Liver (tissue), 9 donors: ENCODE measurements around the gene RAB5A. TPM values are rescaled to one million over a fixed set of nuclear protein-coding genes. Genes with fewer than 3 reads are reported as not detected.

Source experiments
- DNase-seq: peaks from one replicate; pipeline ENCODE4 v3.0.0-alpha.2; 2017; ENCODE audit warnings: low spot score
- H3K27ac ChIP-seq, 2 donors: one replicate each; pipeline ENCODE4 v1.7.0; 2013; ENCODE audit warnings: inconsistent platforms in 2 of 2, low read length in 2 of 2, control low read depth in 1 of 2, low read depth in 1 of 2, mild to moderate bottlenecking in 1 of 2
- H3K27me3 ChIP-seq, 4 donors: one replicate each; pipeline versions ENCODE4 v1.6.1 to v1.7.0; 2013; ENCODE audit warnings: low read length in 3 of 4, inconsistent platforms in 1 of 4, mild to moderate bottlenecking in 1 of 4, moderate library complexity in 1 of 4; ENCODE audit not compliant: control insufficient read depth in 4 of 4, insufficient read depth in 4 of 4
- H3K36me3 ChIP-seq, 4 donors: one replicate each; pipeline versions ENCODE4 v1.6.1 to v1.7.0; 2013; ENCODE audit warnings: low read length in 3 of 4, mild to moderate bottlenecking in 3 of 4, low read depth in 1 of 4, moderate library complexity in 1 of 4; ENCODE audit not compliant: control insufficient read depth in 4 of 4, insufficient read depth in 3 of 4
- H3K4me1 ChIP-seq, 4 donors: one replicate each; pipeline versions ENCODE4 v1.6.1 to v1.7.0; 2013; ENCODE audit warnings: low read length in 3 of 4, mild to moderate bottlenecking in 3 of 4, moderate library complexity in 1 of 4; ENCODE audit not compliant: control insufficient read depth in 4 of 4, insufficient read depth in 4 of 4
- H3K4me3 ChIP-seq, 3 donors: one replicate each; pipeline versions ENCODE4 v1.6.1 to v1.7.0; 2013; ENCODE audit warnings: low read length in 3 of 3, control low read depth in 1 of 3, low read depth in 1 of 3, mild to moderate bottlenecking in 1 of 3
- H3K9ac ChIP-seq, 2 donors: one replicate each; pipeline ENCODE4 v1.7.0; 2013; ENCODE audit warnings: low read length in 2 of 2, mild to moderate bottlenecking in 2 of 2, moderate library complexity in 2 of 2, control low read depth in 1 of 2, low read depth in 1 of 2
- H3K9me3 ChIP-seq, 4 donors: one replicate each; pipeline versions ENCODE4 v1.6.1 to v1.7.0; 2013; ENCODE audit warnings: low read length in 3 of 4; ENCODE audit not compliant: control insufficient read depth in 4 of 4
- FOXA2 ChIP-seq: IDR thresholded peaks from 2 replicates; pipeline ENCODE4 v1.6.1; 2016; ENCODE audit warnings: antibody characterized with exemption
- GABPA ChIP-seq, 2 donors: IDR thresholded peaks in 1 of 2; conservative IDR thresholded peaks in 1 of 2; 2 replicates each; pipeline ENCODE4 v1.6.1; 2016; ENCODE audit warnings: antibody characterized with exemption in 2 of 2, mild to moderate bottlenecking in 1 of 2, moderate library complexity in 1 of 2
- HNF4A ChIP-seq, 2 donors: conservative IDR thresholded peaks; 2 replicates each; pipeline ENCODE4 v1.6.1; 2016; ENCODE audit warnings: antibody characterized with exemption in 2 of 2, mild to moderate bottlenecking in 2 of 2
- HNF4G ChIP-seq: IDR thresholded peaks from 2 replicates; pipeline ENCODE4 v1.6.1; 2016; ENCODE audit warnings: antibody characterized with exemption
- JUND ChIP-seq, 2 donors: IDR thresholded peaks; 2 replicates each; pipeline ENCODE4 v1.6.1; 2016; ENCODE audit warnings: antibody characterized with exemption in 2 of 2
- MAX ChIP-seq: IDR thresholded peaks from 2 replicates; pipeline ENCODE4 v1.6.1; 2016; ENCODE audit warnings: antibody characterized with exemption
- NR2F2 ChIP-seq: IDR thresholded peaks from 2 replicates; pipeline ENCODE4 v1.6.1; 2016; ENCODE audit warnings: antibody characterized with exemption
- RAD21 ChIP-seq, 2 donors: IDR thresholded peaks; 2 replicates each; pipeline ENCODE4 v1.6.1; 2016; ENCODE audit warnings: antibody characterized with exemption in 2 of 2, mild to moderate bottlenecking in 2 of 2
- TAF1 ChIP-seq: conservative IDR thresholded peaks from 2 replicates; pipeline ENCODE4 v1.6.1; 2016; ENCODE audit warnings: antibody characterized with exemption, mild to moderate bottlenecking
- YY1 ChIP-seq: IDR thresholded peaks from 2 replicates; pipeline ENCODE4 v1.6.1; 2016; ENCODE audit warnings: antibody characterized with exemption, mild to moderate bottlenecking
- ZBTB33 ChIP-seq: IDR thresholded peaks from 2 replicates; pipeline ENCODE4 v1.6.1; 2016; ENCODE audit warnings: antibody characterized with exemption
- WGBS: extraction: QIAGEN DNeasy Blood & Tissue Kit; methylation state at CpG from one replicate; pipeline ENCODE4 v1.1.7; 2013; 5-methylcytosine and 5-hydroxymethylcytosine counted together
- polyA plus RNA-seq, 2 donors: library from polyadenylated mRNA; stranded (reverse) in 1 of 2; unstranded in 1 of 2; fragments of 200-250 nt in 1 of 2; fragments of >200 nt in 1 of 2; fragmentation: Nextera tagmentation in 1 of 2; extraction: Ambion mirVana in 1 of 2; gene quantifications; one replicate each; pipeline versions ENCODE4 v1.2.1 to v1.2.3, GENCODE V29; 2013 to 2015
- total RNA-seq, 2 donors: library from RNA; depleted of rRNA; stranded (reverse); fragments of >200 nt; gene quantifications; one replicate each; pipeline ENCODE4 v1.2.3, GENCODE V29; 2014
- TF ChIP-seq, protein P1 (sequence below): fragments of 150-350 bp; IDR thresholded peaks from 2 replicates; pipeline ENCODE4 v1.5.1; 2017; ENCODE audit warnings: improper control_type of control experiment, low read depth, low read length; ENCODE audit not compliant: missing input control
- donor health status: healthy.
- donor health status: healthy.
- donor health status: healthy.
- donor health status: healthy.
- donor health status: healthy.

The RAB5A gene
- total and polyA plus RNA-seq, 4 donors: 15.2 to 37.9 (median 25.9) TPM

- peak; percentile 37 for DNase-seq
- 23% methylated on average over 26 of the region's 26 CpGs for WGBS
- peaks cover 3 to 19% (median 15%) of the 10 kb centered on the region in 4 donors for H3K4me1 ChIP-seq
- TF ChIP-seq HNF4G (no peak), TAF1 (no peak), YY1 (no peak), RAD21 (IDR thresholded peaks at IDR 0.05) (no peak), FOXA2 (no peak), ZBTB33 (no peak), NR2F2 (peak; percentile 1), HNF4A (conservative IDR thresholded peaks at IDR 0.05) (no peak)
- TF ChIP-seq, protein P1, sequence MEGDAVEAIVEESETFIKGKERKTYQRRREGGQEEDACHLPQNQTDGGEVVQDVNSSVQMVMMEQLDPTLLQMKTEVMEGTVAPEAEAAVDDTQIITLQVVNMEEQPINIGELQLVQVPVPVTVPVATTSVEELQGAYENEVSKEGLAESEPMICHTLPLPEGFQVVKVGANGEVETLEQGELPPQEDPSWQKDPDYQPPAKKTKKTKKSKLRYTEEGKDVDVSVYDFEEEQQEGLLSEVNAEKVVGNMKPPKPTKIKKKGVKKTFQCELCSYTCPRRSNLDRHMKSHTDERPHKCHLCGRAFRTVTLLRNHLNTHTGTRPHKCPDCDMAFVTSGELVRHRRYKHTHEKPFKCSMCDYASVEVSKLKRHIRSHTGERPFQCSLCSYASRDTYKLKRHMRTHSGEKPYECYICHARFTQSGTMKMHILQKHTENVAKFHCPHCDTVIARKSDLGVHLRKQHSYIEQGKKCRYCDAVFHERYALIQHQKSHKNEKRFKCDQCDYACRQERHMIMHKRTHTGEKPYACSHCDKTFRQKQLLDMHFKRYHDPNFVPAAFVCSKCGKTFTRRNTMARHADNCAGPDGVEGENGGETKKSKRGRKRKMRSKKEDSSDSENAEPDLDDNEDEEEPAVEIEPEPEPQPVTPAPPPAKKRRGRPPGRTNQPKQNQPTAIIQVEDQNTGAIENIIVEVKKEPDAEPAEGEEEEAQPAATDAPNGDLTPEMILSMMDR: peak; percentile 11
- peak overlapping the region; percentile 45 to 75 for H3K9ac ChIP-seq
- no peaks in the 10 kb centered on the region for H3K9me3 ChIP-seq
- peak overlapping the region; percentile 99 for H3K27ac ChIP-seq
- peak overlapping the region; percentile 88 to 92 (median 90) for H3K4me3 ChIP-seq
- no peaks in the 10 kb centered on the region for H3K27me3 ChIP-seq
- H3K36me3 ChIP-seq: peaks cover 0 to 2% (median 0%) of the 10 kb centered on the region in 4 donors
Measured at GRCh38 chr3:19945969-19946831, 697 bp upstream of the RAB5A start.

DNA sequence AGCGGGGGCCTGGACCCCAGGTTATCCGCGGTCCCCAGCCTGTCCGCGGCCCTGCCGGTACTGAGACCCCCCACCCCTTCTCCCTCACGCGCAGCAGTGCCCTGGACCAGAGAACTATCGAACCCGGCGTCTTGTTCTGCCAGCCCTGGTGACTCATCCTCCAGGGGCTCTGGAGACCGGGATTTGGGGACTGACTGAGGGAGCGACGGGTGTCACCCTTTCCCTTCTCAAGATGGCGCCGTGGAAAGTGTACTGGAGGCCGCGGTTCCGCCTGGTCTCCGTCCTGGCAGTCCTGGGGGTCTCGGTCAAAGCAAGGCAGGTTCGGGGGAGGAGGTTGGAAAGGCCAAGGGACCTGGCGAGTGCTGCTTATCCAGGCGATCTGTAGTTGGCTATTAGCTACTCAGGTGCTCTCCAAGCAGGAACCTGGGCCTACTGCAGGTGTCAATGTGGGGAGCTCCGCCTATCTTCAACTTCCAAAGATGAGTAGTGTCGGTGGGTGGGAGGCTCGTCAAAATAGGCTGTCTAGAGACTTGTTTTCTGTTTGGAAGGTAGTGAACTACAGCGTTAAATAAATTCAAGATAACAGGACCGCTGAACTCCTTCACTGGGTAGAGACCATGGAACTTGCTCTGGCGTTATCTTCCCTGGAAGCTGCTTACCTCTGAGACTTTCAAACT lies 790 bp downstream of the RAB5A start:
- Histone ChIP-seq H3K9ac (peak overlapping the region; percentile 88 to 97), H3K36me3 (peaks cover 0 to 14% (median 6%) of the 10 kb centered on the region in 4 donors), H3K27ac (peak overlapping the region; percentile 99), H3K4me1 (peaks cover 3 to 20% (median 15%) of the 10 kb centered on the region in 4 donors), H3K27me3 (no peaks in the 10 kb centered on the region), H3K9me3 (no peaks in the 10 kb centered on the region), H3K4me3 (peak overlapping the region; percentile 90 to 100 (median 92))
- under 1% methylated on average over 30 of the region's 30 CpGs for WGBS
- TF ChIP-seq GABPA (IDR thresholded peaks at IDR 0.05 in 1 of 2, conservative IDR thresholded peaks at IDR 0.05 in 1 of 2) (no peak), JUND (IDR thresholded peaks at IDR 0.05) (peak in 1 of 2 donors; percentile 64), YY1 (peak; percentile 96)
- peak; percentile 76 for DNase-seq

- peak overlapping the region; percentile 88 to 97 for H3K9ac ChIP-seq
- no peaks in the 10 kb centered on the region for H3K27me3 ChIP-seq
- 3% methylated on average over 2 of the region's 2 CpGs for WGBS
- no peak for DNase-seq
- no peak for TF ChIP-seq MAX
- H3K27ac ChIP-seq: peak overlapping the region; percentile 99
- H3K4me1 ChIP-seq: peaks cover 3 to 21% (median 15%) of the 10 kb centered on the region in 4 donors
- peaks cover 0 to 14% (median 6%) of the 10 kb centered on the region in 4 donors for H3K36me3 ChIP-seq
- H3K9me3 ChIP-seq: no peaks in the 10 kb centered on the region
- H3K4me3 ChIP-seq: peak overlapping the region; percentile 90 to 100 (median 92)
Measured at GRCh38 chr3:19948226-19948591, 1.3 kb downstream of the RAB5A start.
